ENCODE measurements around the gene EIF4A3. TPM values are rescaled to one million over a fixed set of nuclear protein-coding genes. Genes with fewer than 3 reads are reported as not detected.

Gene EIF4A3
- total and polyA plus RNA-seq, 9 of the 15 experiments (the other 6 are each of a cell fraction or from before 2014, with no cell fraction given): 62.7 to 171 (median 127) TPM

- TF ChIP-seq AFF4 (CRISPR knock-in tag; IDR thresholded peaks at IDR 0.05) (peak; percentile 22; the same call in 1 of the 2 replicates), ZNF436 (CRISPR knock-in tag; IDR thresholded peaks at IDR 0.05) (no peak), ZKSCAN1 (IDR thresholded peaks at IDR 0.05; ENCODE audit: low read depth, low read length) (no peak), ETV6 (IDR thresholded peaks at IDR 0.05; ENCODE audit: borderline replicate concordance in 1 of 2, low read depth in 2 of 2, low read length in 1 of 2) (no peak; a peak in 1 of 4 replicates), ETV6 (CRISPR knock-in tag; IDR thresholded peaks at IDR 0.05; ENCODE audit: borderline replicate concordance) (no peak), JUND (IDR thresholded peaks at IDR 0.05; ENCODE audit: borderline replicate concordance, low read depth, low read length) (no peak), JUND (tag; IDR thresholded peaks at IDR 0.05; ENCODE audit: borderline replicate concordance, low read depth, low read length) (no peak), ZC3H8 (IDR thresholded peaks at IDR 0.05) (no peak), HDAC3 (IDR thresholded peaks at IDR 0.05; ENCODE audit: borderline replicate concordance, partially characterized antibody) (no peak), MLLT1 (IDR thresholded peaks at IDR 0.05) (no peak), SRF (CRISPR knock-in tag; IDR thresholded peaks at IDR 0.05) (no peak), BCL6 (CRISPR knock-in tag; IDR thresholded peaks at IDR 0.05) (no peak)
Measured at GRCh38 chr17:80146121-80147034, 550 bp downstream of the EIF4A3 start (continued).
